Skeletal muscle cell (primary cell): Measurements from ENCODE around the gene SMAD5.
A peak's percentile ranks its signal among the peaks of the same experiment; 100 is the strongest.

Experiments used
- DNase-seq: peaks from one replicate; pipeline ENCODE4 v3.0.0-alpha.2; 2010; ENCODE audit warnings: low read depth
- H3K4me3 ChIP-seq: 2 replicates; pipeline ENCODE4 v1.5.1; 2011; ENCODE audit warnings: low read depth, mild to moderate bottlenecking, control low read depth, low read length, moderate library complexity

Gene SMAD5

DNA sequence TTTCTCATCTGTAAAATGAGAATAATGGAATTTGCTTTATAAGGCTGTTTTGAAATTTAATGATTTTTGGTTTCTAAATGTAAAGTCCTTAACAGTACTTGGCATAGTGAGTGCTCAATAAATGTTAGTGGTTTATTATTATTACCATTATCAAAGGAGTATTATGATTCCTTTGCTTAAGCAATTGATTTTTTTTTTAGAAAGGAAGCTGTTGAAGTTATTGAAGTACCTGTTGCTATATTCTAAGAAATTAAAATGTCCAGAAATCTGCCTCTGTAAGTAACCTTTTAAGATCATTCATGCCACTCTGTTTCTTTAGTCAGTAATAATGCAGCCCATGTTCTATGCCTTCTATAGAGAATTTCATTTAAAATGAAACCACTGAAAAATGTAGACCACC, 15.0 kb downstream of the SMAD5 start:
- H3K4me3 ChIP-seq = no peak overlapping the region
- DNase-seq = no peak

DNA sequence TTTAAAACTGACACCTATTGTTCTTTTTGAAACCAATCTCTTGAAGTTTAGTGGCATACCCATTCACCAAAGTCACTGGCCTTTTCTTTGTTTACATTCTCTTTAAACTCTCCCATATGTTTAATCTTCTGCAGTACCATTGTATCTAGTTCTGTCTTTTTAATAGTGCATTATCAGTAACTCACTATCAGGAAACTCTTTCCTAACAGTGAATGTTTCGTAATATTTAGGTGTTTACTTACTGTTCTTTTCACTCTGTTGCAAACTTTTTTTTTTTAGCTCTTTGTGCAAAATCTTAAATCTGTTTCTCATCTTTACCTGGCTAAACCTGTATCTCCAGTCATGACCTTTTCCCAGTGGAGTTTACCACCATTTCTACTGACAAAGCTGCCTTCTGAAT, 17.2 kb downstream of the SMAD5 start:
- no peak overlapping the region for H3K4me3 ChIP-seq

DNA sequence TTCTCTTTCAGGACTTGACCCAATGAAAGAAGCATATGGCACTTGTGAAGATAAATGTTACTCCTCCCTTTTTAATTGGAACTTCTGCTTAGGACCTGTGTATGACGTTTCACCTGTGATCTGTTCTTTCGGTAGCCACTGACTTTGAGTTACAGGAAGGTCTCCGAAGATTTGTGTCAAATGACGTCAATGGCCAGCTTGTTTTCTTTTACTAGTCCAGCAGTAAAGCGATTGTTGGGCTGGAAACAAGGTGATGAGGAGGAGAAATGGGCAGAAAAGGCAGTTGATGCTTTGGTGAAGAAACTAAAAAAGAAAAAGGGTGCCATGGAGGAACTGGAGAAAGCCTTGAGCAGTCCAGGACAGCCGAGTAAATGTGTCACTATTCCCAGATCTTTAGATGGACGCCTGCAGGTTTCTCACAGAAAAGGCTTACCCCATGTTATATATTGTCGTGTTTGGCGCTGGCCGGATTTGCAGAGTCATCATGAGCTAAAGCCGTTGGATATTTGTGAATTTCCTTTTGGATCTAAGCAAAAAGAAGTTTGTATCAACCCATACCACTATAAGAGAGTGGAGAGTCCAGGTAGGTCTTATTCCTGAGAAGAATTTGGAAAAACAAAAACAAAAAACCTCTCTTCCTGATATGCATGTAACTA, 21.1 kb downstream of the SMAD5 start:
- no peak overlapping the region for H3K4me3 ChIP-seq
- no peak for DNase-seq

More for the DNA sequence above, 17.2 kb downstream of the SMAD5 start:
- DNase-seq = no peak

DNA sequence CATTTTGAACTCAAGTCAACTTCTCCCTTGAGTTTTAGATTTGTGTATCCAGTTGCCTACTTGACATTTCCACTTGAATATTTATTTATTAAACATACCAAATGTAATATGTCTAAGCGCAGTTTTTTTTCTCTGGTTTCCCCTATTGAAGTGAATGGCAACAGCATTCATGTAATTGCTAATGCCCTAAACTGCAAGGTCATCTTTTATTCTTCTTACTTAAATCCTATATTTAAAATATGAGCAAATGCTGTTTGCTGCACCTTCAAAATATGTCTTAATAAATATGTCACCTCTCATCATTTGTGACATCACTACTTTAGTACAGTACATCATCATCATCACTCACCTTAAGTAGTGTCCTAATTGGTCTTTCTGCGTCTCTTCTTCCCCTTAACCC, 22.4 kb downstream of the SMAD5 start:
- no peak for DNase-seq
- no peak overlapping the region for H3K4me3 ChIP-seq

DNA sequence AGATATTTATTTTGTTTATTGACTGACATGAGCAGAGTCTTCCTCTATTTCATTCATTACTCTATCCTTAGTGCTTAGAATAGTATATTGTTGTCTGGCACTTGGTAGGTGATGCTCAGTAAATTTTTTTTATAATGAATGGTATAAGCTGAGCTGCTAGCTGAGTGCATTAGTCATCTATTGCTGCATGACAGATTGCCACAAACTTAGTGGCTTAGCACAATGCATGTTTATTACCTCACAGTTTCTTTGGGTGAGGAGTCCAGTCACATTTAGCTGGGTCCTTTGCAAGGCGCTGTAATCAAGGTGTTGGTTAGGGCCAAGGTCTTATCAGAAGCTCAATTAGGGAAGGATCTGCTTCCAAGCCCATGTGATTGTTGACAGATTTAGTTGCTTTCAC, 23.1 kb downstream of the SMAD5 start:
- H3K4me3 ChIP-seq = no peak overlapping the region
- DNase-seq = no peak

DNA sequence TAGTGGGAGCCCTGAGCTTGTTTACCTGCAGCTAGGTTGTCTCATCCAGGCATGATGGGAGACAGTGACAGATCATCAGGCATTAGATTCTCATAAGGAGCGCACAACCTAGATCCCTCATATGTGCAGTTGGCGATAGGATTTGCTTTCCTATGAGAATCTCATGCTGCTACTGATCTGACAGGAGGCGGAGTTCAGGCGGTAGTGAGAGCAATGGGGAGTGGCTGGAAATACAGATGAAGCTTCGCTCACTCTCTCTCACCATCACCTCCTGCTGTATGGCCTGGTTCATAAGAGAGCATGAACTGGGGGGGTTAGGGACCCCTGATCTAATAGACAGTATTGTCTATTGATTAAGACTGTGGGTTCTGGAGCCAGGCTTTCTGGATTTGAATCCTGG, 24.9 kb downstream of the SMAD5 start:
- DNase-seq = no peak

DNA sequence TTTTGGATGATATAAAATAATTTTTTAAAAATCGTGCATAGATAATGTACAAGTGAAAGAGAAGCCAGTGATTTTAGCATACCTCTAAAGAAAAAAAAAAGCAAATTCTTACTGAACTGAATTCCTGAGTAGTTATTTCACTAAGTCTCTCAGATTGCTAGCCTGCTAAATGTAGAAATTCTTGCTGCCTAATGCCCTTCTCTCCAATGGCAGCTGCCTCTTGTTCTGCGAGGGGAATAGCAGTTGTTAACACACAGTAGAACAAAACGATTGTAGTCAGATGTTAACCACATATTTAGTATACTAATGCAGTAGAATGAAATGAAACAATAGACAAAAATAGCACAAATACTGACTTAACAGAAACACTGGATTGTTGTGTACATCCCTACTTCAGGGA, 26.8 kb downstream of the SMAD5 start:
- H3K4me3 ChIP-seq = no peak overlapping the region
- no peak for DNase-seq

More for the DNA sequence above, 24.9 kb downstream of the SMAD5 start:
- no peak overlapping the region for H3K4me3 ChIP-seq

DNA sequence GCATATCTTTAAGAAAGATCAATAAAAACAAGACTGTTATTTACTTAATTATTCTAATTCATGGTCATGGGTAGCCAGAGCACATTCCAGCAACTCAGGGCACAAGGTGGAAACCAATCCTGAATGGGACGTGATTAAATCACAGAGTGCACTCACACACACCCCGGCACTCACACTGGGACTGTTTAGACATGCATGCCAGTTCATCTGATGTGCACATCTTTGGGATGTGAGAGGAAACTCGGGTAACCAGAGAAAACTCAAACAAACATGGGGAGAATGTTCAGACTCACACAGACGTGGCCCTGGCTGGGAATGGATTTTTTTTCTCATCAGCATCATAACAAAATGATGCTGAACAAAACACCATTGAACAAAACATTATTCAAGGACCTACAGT, 29.4 kb downstream of the SMAD5 start:
- no peak overlapping the region for H3K4me3 ChIP-seq
- DNase-seq = no peak

DNA sequence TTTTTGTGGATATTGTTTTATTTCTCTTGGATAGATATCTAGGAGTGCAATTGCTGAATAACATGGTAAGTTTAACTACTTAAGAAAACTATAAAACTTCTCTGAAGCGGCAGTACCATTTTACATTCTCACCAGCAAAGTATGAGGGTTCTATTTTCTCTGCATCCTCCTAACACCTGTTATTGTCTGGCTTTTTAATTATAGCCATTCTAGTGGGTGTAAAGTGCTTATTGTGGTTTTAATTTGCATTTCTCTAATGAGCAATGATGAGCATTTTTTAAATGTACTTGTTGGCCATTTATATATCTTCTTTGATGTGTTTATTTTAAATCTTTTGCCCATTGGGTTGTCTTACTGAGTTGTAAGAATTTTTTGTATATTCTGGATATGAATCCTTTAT, 31.6 kb downstream of the SMAD5 start:
- no peak for DNase-seq
- no peak overlapping the region for H3K4me3 ChIP-seq

DNA sequence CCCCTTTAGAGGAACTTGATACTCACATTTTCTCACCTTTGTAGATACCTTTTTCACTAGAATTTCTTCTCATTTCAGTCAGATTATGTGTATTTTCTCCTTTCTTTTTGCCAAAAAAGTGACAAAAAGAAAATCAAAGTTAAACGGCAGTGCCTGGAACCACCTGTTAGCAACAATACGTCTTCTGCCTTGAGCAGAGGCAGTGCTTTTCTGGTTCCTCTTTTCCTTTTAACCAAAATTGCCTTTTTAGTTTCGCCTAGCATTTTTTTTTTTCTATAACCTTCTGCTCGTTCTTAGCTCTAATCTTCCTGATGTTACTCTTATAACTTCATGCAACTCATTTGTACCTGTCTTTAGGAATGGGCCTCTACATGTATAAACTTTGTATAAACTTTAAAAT, 34.3 kb downstream of the SMAD5 start:
- no peak overlapping the region for H3K4me3 ChIP-seq

DNA sequence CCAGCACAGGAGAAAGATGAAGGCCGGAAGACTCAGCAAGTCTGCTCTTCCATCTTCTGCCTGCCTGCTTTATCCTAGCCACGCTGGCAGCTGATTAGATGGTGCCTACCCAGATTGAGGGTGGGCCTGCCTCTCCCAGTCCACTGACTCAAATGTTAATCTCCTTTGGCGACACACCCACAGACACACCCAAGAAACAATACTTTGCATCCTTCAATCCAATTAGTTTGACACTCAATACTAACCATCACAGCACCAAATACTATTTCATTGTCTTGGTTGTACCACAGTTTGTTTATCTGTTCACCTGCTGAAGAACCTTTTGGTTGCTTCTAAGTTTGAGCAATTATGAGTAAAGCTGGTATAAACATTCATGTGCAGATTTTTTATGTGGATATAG, 36.6 kb downstream of the SMAD5 start:
- no peak overlapping the region for H3K4me3 ChIP-seq
- no peak for DNase-seq

More for the DNA sequence above, 34.3 kb downstream of the SMAD5 start:
- DNase-seq = no peak

DNA sequence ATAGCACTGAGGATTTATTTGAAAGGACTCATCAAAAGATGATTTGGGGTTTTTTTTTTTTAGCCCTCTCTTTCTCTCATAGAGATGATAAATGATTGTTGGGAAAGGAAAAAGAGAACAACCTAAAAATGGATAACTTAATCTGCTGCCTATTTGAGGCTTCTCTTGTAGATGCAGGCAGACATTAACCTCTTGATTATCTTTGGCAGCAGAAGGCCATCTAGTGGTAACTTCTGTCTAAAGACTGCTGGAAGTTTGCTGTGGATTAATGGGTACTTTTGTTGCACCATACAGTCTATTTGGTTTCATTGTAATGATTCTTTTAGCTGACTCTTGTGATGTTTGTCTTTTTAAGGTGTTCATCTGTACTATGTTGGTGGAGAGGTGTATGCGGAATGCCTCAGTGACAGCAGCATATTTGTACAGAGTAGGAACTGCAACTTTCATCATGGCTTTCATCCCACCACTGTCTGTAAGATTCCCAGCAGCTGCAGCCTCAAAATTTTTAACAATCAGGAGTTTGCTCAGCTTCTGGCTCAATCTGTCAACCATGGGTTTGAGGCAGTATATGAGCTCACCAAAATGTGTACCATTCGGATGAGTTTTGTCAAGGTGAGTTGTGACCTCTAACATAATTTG, 41.5 kb downstream of the SMAD5 start:
- DNase-seq = peak; percentile 12
- H3K4me3 ChIP-seq = no peak overlapping the region

DNA sequence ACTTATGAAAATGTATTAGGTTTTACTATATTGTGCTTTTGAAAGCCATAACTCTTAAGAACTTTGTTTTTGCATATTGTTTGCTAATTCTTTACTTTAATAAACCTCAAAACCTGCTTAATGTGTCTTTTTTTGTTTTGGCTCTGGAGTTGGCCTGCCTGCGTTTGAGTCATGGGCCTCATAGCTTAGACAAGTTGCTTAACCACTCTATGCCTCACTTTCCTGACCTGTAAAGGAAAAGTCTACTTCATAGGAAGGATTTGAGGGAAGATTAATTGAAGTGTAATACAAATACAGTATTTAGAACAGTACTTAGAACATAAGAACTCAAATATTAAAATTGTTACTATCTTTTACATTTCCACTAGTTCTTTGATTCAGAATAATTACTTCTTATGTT, 50.0 kb downstream of the SMAD5 start:
- H3K4me3 ChIP-seq = no peak overlapping the region
- DNase-seq = no peak

DNA sequence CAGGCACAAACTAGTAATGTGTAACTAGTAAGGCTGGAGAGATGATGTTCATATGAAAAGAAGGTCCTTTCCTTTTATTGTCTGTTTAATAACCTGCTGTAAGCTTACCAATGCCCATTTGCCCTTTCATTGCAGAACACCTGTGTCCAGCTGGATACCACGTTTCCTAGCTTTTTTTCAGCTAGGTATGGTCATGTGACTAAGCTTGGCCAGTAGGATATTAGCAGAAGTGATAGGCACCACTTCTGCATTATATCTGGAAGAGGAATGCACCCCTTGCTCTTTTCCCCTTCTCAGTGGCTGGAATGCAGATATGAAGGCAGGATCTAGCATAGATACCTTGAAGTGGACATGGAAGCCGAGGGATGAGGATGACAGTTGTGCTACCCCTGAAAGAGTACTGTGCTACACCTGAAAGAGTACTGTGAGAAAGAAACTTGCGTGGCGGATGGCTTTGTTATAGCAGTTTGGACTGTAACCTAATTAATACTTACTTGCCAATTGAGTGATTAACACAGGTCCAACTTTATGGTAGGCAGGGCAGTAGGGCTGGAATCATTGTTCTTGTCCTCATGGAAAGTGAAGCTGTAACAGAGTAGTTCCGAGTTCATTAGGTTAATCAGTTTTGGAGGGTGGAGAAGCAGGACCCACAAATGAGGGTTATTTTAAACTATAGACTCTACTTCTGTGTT, 53.5 kb downstream of the SMAD5 start:
- no peak for DNase-seq
- no peak overlapping the region for H3K4me3 ChIP-seq

DNA sequence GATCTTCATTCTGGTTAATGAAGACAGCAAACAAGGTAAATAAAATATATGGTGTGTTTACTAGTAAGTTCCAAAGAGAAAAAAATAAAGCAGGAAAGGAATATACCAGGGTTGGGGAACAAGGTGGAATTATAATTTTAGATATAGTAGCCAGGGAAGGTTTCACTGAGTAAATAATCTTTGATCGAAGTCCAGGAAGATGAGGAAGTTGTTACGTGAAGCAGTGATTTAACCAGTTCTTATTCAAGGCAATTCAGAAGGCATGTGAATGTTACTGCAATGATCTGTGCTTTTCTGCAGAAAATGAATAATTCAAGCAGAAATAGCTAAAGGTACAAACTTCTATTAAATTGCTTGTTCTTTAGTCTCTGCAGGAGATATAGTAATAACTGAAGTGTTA, 54.2 kb downstream of the SMAD5 start:
- no peak for DNase-seq
- H3K4me3 ChIP-seq = no peak overlapping the region

DNA sequence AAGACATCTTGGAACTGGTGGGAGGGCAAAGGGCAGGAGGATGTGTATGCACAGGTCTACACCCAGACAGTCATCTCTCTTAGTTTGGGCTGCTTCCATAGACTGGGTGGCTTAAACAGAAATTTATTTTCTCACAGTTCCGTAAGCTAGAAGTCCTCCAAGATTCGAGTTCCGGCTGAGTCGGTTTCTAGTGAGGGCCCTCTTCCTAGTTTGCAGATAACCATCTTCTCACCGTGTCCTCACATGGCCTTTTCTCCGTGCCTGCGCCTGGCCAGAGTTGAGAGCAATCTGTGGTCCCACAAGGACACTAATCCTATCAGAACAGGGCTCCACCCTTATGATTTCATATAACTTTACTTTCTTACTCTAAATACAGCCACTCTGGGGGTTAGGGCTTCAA, 56.2 kb downstream of the SMAD5 start:
- DNase-seq = no peak
- no peak overlapping the region for H3K4me3 ChIP-seq

DNA sequence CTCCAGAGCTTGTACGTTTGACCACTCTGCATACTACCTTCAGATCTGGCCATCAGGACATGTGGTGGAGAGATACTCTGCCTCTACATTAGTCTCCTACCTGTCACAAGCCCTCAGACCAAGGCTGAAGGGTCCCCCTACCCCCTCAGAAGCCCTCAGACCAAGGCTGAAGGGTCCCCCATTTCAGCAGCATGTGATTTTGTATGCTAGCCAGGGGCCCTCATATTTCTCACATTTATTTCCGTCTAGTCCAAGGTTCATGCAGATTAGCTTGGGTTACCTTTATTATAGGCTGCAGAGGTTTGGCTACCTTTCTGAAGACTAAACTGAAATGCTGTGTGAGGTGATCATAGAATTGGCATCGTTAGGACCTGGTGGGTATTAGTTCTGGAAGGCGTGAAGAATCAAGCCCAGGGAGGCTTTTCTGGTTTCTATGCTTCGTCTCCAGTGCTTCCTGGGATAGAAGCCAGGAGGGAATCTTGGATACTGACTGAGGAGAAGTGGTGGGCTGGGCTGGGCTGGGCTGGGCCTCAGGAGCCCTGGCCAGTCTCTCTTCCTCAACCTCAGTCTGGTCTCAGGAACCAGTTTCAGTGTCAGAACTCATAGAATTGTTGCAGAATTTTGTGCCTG, 57.6 kb downstream of the SMAD5 start:
- DNase-seq = no peak
- no peak overlapping the region for H3K4me3 ChIP-seq

DNA sequence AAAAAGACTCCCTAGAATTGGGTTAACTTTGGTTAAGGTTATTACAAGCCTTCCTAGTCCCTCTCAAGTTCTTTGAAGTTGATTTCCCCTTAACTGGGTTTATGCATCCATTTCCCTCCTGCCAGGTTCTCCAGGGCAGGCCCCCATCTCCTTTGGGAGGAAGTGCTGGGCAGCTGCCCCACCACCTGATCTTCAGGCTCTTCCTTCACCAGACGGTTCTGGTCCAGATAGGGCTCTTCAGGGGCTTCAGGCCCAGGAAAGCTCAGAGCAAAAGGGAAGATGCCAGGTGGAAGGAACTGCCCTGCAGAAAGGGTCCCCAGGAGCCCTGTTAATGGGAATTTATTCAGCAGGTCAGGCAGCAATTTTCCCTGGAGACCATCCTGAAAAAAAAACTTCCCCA, 58.3 kb downstream of the SMAD5 start:
- H3K4me3 ChIP-seq = no peak overlapping the region
- no peak for DNase-seq

DNA sequence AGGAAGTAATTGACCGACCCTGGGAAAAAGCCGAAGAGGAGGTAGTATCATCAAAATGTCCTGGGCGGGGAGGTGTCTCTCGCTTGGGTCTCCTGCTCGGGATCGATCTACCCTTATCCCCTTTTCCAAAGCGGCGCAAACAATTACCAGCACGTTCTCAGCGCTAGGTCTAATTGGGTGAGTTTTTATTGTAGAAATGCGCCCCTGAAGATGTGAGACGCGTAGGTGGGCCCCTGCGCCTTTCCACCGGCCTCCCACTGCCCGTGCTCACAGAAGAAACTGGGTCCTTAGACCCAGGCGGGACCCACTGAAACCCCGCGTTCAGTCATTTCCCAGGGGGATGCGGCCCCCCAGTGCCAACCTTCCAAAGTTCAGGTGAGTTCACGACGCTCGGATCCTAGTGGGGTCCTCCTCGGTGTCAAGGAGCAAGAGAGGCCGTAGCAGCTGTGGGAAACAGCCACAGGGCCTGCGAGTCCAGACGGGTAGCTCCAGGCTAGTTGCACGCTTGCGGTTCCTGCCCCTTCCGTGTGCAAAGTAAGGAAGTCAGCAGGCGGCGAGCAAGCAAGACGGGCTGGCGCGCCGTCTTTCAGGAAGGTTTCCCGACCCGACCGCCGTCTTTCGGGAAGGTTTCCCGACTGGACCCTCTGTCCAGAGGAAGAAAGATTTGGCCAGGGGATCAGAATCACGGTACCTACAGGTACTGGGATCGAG, 58.8 kb downstream of the SMAD5 start:
- DNase-seq = no peak
- peak overlapping the region; percentile 34 for H3K4me3 ChIP-seq

DNA sequence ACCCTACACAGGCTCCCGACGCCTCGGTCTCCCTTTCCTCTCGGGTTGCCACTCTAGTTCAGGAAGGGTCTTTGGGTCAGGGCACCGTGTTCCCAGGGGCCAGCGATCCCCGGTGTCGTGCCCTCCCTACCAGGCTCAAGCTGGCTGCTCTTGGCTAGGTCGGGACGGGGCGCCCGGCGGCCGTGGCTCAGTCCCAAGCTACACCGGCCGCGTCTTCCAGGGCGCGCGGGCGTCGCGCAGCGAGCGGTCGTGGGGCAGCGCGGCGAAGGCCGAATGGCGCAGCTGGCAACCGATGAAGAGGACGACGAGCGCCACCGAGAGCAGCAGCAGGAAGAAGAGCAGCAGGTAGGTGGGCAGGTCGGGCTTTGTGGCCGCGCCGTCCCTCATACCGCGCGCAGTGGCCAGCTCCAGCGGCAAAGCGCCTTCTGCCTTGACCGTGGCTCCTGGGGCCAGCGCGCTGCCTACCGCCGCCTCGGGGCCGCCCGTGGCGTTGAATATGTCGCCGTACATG, 59.4 kb downstream of the SMAD5 start:
- no peak for DNase-seq
- H3K4me3 ChIP-seq = peak overlapping the region; percentile 34
